GM12873 (cell line): ENCODE results near the gene DET1.
A peak's percentile ranks its signal among the peaks of the same experiment; 100 is the strongest.

Source experiments
- CTCF ChIP-seq: IDR thresholded peaks from 2 replicates; pipeline ENCODE4 v1.5.1; 2012; ENCODE audit warnings: low read depth, mild to moderate bottlenecking, moderate library complexity, low read length, control low read depth; ENCODE audit not compliant: insufficient read depth; ENCODE audit errors: missing control alignments

DET1 gene

GRCh38 chr15:88484682-88485331 lies 61.7 kb downstream of the DET1 start:
- no peak for TF ChIP-seq CTCF

GRCh38 chr15:88482263-88482662 lies 64.2 kb downstream of the DET1 start:
- no peak for TF ChIP-seq CTCF

- no peak for TF ChIP-seq CTCF
These were observed 65.5 kb downstream of the DET1 start for GRCh38 chr15:88480981-88481380.

GRCh38 chr15:88479169-88479568 lies 67.3 kb downstream of the DET1 start:
- TF ChIP-seq CTCF = no peak

GRCh38 chr15:88477904-88478303 lies 68.6 kb downstream of the DET1 start:
- no peak for TF ChIP-seq CTCF

GRCh38 chr15:88477126-88477525 lies 69.4 kb downstream of the DET1 start:
- no peak for TF ChIP-seq CTCF

GRCh38 chr15:88476635-88477060 lies 69.8 kb downstream of the DET1 start:
- TF ChIP-seq CTCF = peak; percentile 63
